CD4-positive, alpha-beta T cell (primary cell): Measurements from ENCODE around the gene ACTA2. TPM values are rescaled to one million over a fixed set of nuclear protein-coding genes. Genes with fewer than 3 reads are reported as not detected.

Experiments
- ATAC-seq: fragments of 200-7000 bp; cut with Tn5 transposase; one replicate; pipeline ENCODE4 v1.10.0; 2022; ENCODE audit warnings: mild to moderate bottlenecking; ENCODE audit not compliant: poor library complexity
- CTCF ChIA-PET: fragments of 350-600 bp; sonication (Branson Sonifier 250); formaldehyde crosslinking; loops from one replicate; lab custom pipeline; 2021; ENCODE audit warnings: antibody characterized with exemption, inconsistent platforms; lab: Charles Lee
- POLR2A ChIA-PET: fragments of 350-600 bp; sonication (Branson Sonifier 250); formaldehyde crosslinking; loops from one replicate; lab custom pipeline; 2021; ENCODE audit warnings: antibody characterized with exemption, inconsistent platforms; lab: Charles Lee
- DNase-seq, 14 experiments: peaks; one replicate each; pipeline ENCODE4 v3.0.0-alpha.2; 2013 to 2020; ENCODE audit warnings: mixed read lengths in 2 of 14
- H3K27ac ChIP-seq, 2 donors: one replicate each; pipeline versions ENCODE4 v1.5.1 to v1.7.0; 2013; ENCODE audit warnings: low read length in 2 of 2, low read depth in 1 of 2, mild to moderate bottlenecking in 1 of 2
- H3K27me3 ChIP-seq, 2 experiments: 1 replicate in 1 of 2; 2 replicates in 1 of 2; pipeline versions ENCODE4 v1.6.1 to v1.7.0; 2013; ENCODE audit warnings: low read length in 2 of 2, control low read depth in 1 of 2, mild to moderate bottlenecking in 1 of 2, moderate library complexity in 1 of 2; ENCODE audit not compliant: insufficient read depth in 2 of 2, control insufficient read depth in 1 of 2
- H3K36me3 ChIP-seq: one replicate; pipeline ENCODE4 v1.6.1; 2013; ENCODE audit warnings: low read length, control low read depth; ENCODE audit not compliant: insufficient read depth
- H3K4me1 ChIP-seq: one replicate; pipeline ENCODE4 v1.6.1; 2013; ENCODE audit warnings: low read length, control low read depth; ENCODE audit not compliant: insufficient read depth
- H3K4me3 ChIP-seq: one replicate; pipeline ENCODE4 v1.5.1; 2013; ENCODE audit warnings: mild to moderate bottlenecking, low read length, moderate library complexity
- H3K9me3 ChIP-seq, 2 experiments: 1 replicate in 1 of 2; 2 replicates in 1 of 2; pipeline versions ENCODE4 v1.6.1 to v1.7.0; 2013; ENCODE audit warnings: low read length in 2 of 2, mild to moderate bottlenecking in 2 of 2, control low read depth in 1 of 2, moderate library complexity in 1 of 2; ENCODE audit not compliant: control insufficient read depth in 1 of 2, insufficient read depth in 1 of 2
- H3K27ac Mint-ChIP-seq: one replicate; pipeline ENCODE4 v1.8.0; 2020; ENCODE audit warnings: mixed read lengths
- H3K27me3 Mint-ChIP-seq: one replicate; pipeline ENCODE4 v1.8.0; 2021; ENCODE audit warnings: mixed read lengths
- H3K36me3 Mint-ChIP-seq: one replicate; pipeline ENCODE4 v1.8.0; 2021; ENCODE audit warnings: low read depth, mixed read lengths
- H3K4me1 Mint-ChIP-seq: one replicate; pipeline ENCODE4 v1.8.0; 2021; ENCODE audit warnings: low read depth, mixed read lengths
- H3K4me3 Mint-ChIP-seq: one replicate; pipeline ENCODE4 v1.8.0; 2020; ENCODE audit warnings: mild to moderate bottlenecking, mixed read lengths
- H3K9me3 Mint-ChIP-seq: one replicate; pipeline ENCODE4 v1.8.0; 2020; ENCODE audit warnings: mixed read lengths
- intact Hi-C, 2 experiments: fragments of 100-400 bp; cut with DNase I in 1 of 2; cut with micrococcal nuclease in 1 of 2; formaldehyde crosslinking; loops; one replicate each; pipeline versions ENCODE4 v1.15.1 to v1.9.0; 2023 to 2025; cut with DNase I, micrococcal nuclease
- total RNA-seq, 174 experiments: library from RNA in 2 of 174; stranded (reverse) in 2 of 174; gene quantifications; one replicate each; pipeline ENCODE4 v1.2.3 and lab custom pipeline; 2021 to 2026
- TF ChIP-seq, protein P1 (sequence below): fragments of 200-600 bp; IDR thresholded peaks from one replicate; pipeline ENCODE4 v1.8.0; 2022; ENCODE audit warnings: antibody characterized with exemption, mild to moderate bottlenecking

ACTA2 gene
- total RNA-seq, 2 experiments from 2014 or later = 1.8 to 2.1 TPM

DNA sequence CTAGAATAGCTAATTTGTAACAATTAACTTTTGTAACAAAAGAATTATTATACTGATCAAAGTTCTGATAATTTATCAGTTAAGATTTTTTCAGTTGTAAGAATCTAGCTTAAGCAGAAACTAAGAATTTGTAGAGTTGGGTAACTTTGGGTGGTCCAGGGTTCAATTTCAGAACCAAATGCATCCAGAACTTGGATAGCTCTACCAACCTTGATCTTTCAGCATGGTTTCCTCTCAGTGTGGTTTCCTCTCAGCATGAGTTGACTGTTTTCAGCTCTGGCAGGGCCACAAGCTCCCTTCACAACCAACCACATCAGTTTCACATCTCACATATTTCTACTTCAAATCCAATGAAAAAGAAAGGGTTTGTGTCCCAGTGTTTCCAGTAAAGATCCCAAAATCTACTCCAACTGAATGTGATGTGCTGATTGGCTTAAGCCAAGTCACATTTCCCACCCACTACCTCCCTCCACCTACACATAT lies 34.7 kb upstream of the ACTA2 start:
- H3K27ac ChIP-seq = peak overlapping the region in 1 of 2 donors; percentile 4
- H3K4me1 Mint-ChIP-seq = peaks cover 72% of the 10 kb centered on the region
- H3K9me3 ChIP-seq = peaks cover 0 to 3% of the 10 kb centered on the region in 2 experiments
- CTCF ChIA-PET = interaction anchor here (0.7 to 1.6 kb wide), 8 partner anchors 8 to 151 kb away, joined by 3 to 9 read pairs (median 3); no protein-coding TSS in a partner anchor
- no peaks in the 10 kb centered on the region for H3K27me3 ChIP-seq
- POLR2A ChIA-PET = interaction anchor here (0.8 to 1.5 kb wide), 9 partner anchors 8 to 405 kb away, joined by 3 to 6 read pairs (median 4); partner anchors contain the start of genes IFIT1, LIPA and STAMBPL1
- intact Hi-C loops = no loop called here
- H3K9me3 Mint-ChIP-seq = peaks cover 6% of the 10 kb centered on the region
- peak in 4 of 14 experiments; percentile 14 to 62 (median 40) for DNase-seq
- peak overlapping the region; percentile 8 for H3K4me3 Mint-ChIP-seq
- TF ChIP-seq, protein P1, sequence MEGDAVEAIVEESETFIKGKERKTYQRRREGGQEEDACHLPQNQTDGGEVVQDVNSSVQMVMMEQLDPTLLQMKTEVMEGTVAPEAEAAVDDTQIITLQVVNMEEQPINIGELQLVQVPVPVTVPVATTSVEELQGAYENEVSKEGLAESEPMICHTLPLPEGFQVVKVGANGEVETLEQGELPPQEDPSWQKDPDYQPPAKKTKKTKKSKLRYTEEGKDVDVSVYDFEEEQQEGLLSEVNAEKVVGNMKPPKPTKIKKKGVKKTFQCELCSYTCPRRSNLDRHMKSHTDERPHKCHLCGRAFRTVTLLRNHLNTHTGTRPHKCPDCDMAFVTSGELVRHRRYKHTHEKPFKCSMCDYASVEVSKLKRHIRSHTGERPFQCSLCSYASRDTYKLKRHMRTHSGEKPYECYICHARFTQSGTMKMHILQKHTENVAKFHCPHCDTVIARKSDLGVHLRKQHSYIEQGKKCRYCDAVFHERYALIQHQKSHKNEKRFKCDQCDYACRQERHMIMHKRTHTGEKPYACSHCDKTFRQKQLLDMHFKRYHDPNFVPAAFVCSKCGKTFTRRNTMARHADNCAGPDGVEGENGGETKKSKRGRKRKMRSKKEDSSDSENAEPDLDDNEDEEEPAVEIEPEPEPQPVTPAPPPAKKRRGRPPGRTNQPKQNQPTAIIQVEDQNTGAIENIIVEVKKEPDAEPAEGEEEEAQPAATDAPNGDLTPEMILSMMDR = no peak
- H3K4me3 ChIP-seq = no peak overlapping the region
- H3K36me3 ChIP-seq = no peaks in the 10 kb centered on the region
- ATAC-seq = no peak
- H3K36me3 Mint-ChIP-seq = peaks cover 13% of the 10 kb centered on the region
- H3K4me1 ChIP-seq = peaks cover 20% of the 10 kb centered on the region
- peak overlapping the region; percentile 15 for H3K27ac Mint-ChIP-seq
- no peaks in the 10 kb centered on the region for H3K27me3 Mint-ChIP-seq

DNA sequence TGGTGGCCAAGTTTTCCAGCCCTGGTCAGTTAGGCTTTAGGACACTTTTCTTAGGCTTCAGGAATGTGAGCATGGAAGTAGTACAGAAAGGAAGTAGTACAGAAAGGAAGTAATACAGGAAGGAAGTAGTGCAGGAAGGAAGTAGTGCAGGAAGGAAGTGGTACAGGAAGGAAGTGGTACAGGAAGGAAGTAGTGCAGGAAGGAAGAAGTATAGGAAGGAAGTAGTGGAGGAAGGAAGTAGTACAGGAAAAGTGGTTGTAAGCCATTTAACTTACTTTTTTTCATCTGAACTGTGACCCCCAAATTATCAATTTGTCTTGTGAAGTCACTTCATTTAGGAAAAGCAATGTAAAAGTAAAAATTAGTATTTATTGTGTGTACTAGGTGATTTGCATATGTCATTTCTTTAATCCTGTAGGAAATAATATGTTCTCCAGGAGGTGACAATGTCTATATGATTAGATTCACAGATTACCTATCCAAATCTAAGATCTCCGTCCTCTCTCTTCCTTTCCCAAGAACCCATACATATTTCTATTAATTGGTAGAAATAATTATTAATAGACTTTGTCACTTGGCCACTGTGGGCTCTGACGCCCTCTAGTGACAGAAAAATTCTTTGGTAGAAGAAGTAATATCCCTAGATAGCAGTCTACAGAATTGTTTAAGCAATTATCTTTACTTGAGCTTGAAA lies 34.1 kb upstream of the ACTA2 start:
- TF ChIP-seq, protein P1 = peak; percentile 32
- Mint-ChIP-seq H3K4me3 (peak overlapping the region; percentile 40), H3K4me1 (peaks cover 69% of the 10 kb centered on the region), H3K36me3 (peaks cover 8% of the 10 kb centered on the region), H3K9me3 (peaks cover 6% of the 10 kb centered on the region), H3K27me3 (no peaks in the 10 kb centered on the region), H3K27ac (peak overlapping the region; percentile 48)
- H3K27me3 ChIP-seq = no peaks in the 10 kb centered on the region
- H3K4me1 ChIP-seq = peaks cover 20% of the 10 kb centered on the region
- intact Hi-C loops = no loop called here
- H3K9me3 ChIP-seq = peaks cover 0 to 3% of the 10 kb centered on the region in 2 experiments
- no peak overlapping the region for H3K4me3 ChIP-seq
- POLR2A ChIA-PET = interaction anchor here (0.8 to 1.5 kb wide), 9 partner anchors 9 to 406 kb away, joined by 3 to 6 read pairs (median 4); partner anchors contain the start of genes IFIT1, LIPA and STAMBPL1
- no peak overlapping the region for H3K27ac ChIP-seq
- ATAC-seq (no peak), DNase-seq (peak in 4 of 14 experiments; percentile 18 to 59 (median 52))
- CTCF ChIA-PET = interaction anchor here (0.7 to 1.6 kb wide), 7 partner anchors 9 to 151 kb away, joined by 3 to 9 read pairs (median 3); no protein-coding TSS in a partner anchor
- no peaks in the 10 kb centered on the region for H3K36me3 ChIP-seq

DNA sequence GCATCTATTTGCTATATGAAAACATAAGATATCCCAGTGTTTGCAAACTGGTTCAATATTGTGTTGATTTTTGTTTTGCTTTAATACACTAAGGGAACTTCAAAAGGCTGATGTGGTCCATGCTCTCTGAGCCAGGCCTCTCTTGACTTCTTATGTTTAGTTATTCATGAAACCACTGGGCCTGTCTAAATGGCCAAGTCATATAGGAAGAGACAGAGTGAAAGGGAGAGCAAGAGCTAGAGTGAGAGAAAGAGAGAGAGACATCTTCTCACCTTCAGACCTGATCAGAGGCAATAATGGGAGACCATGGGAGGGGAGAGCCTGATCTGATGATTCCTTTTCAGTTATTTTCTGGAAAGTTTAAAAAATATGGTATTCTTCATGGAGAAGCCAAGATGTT lies 32.0 kb upstream of the ACTA2 start:
- DNase-seq = no peak
- Mint-ChIP-seq H3K27ac (peak overlapping the region; percentile 3), H3K36me3 (no peaks in the 10 kb centered on the region), H3K9me3 (peaks cover 6% of the 10 kb centered on the region), H3K4me3 (no peak overlapping the region), H3K4me1 (peaks cover 50% of the 10 kb centered on the region), H3K27me3 (no peaks in the 10 kb centered on the region)
- CTCF ChIA-PET = no interaction called here
- Histone ChIP-seq H3K9me3 (peaks cover 0 to 3% of the 10 kb centered on the region in 2 experiments), H3K36me3 (no peaks in the 10 kb centered on the region), H3K4me1 (peaks cover 12% of the 10 kb centered on the region), H3K27ac (no peak overlapping the region), H3K27me3 (no peaks in the 10 kb centered on the region), H3K4me3 (no peak overlapping the region)
- TF ChIP-seq, protein P1 = no peak
- ATAC-seq = no peak
- POLR2A ChIA-PET = no interaction called here
- intact Hi-C loops = loop anchor here in 1 of 2 experiments (5.0 kb wide), 1 partner anchor 47 kb away; no protein-coding TSS in a partner anchor
